Prostate gland (tissue), 2 donors: Measurements from ENCODE around the gene CACNA1B.
"Not testable (repeated sequence)": the region's sequence is repeated elsewhere in the genome, so short reads cannot be mapped to it uniquely, and the experiment has no call there.

ENCODE experiments used
- POLR2A ChIP-seq: fragments of 450-650 bp; IDR thresholded peaks from one replicate; pipeline ENCODE4 v1.6.1; 2016; ENCODE audit warnings: antibody characterized with exemption, mild to moderate bottlenecking
- TF ChIP-seq, protein P1 (sequence below), 4 experiments: fragments of 200-600 bp in 2 of 4; fragments of 450-650 bp in 2 of 4; sonication (generic) in 2 of 4; IDR thresholded peaks; 1 replicate in 3 of 4; 2 replicates in 1 of 4; pipeline ENCODE4 v1.5.1; 2016 to 2019; ENCODE audit warnings: antibody characterized with exemption in 4 of 4, mild to moderate bottlenecking in 2 of 4, moderate library complexity in 2 of 4

- TF ChIP-seq, protein P1, sequence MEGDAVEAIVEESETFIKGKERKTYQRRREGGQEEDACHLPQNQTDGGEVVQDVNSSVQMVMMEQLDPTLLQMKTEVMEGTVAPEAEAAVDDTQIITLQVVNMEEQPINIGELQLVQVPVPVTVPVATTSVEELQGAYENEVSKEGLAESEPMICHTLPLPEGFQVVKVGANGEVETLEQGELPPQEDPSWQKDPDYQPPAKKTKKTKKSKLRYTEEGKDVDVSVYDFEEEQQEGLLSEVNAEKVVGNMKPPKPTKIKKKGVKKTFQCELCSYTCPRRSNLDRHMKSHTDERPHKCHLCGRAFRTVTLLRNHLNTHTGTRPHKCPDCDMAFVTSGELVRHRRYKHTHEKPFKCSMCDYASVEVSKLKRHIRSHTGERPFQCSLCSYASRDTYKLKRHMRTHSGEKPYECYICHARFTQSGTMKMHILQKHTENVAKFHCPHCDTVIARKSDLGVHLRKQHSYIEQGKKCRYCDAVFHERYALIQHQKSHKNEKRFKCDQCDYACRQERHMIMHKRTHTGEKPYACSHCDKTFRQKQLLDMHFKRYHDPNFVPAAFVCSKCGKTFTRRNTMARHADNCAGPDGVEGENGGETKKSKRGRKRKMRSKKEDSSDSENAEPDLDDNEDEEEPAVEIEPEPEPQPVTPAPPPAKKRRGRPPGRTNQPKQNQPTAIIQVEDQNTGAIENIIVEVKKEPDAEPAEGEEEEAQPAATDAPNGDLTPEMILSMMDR (IDR thresholded peaks at IDR 0.05), result not testable (repeated sequence)
- not testable (repeated sequence) for TF ChIP-seq POLR2A
These were observed 13.4 kb downstream of the CACNA1B start for GRCh38 chr9:137890768-137891587.
